ENCODE measurements around the gene GLI3.

Gene GLI3

DNA sequence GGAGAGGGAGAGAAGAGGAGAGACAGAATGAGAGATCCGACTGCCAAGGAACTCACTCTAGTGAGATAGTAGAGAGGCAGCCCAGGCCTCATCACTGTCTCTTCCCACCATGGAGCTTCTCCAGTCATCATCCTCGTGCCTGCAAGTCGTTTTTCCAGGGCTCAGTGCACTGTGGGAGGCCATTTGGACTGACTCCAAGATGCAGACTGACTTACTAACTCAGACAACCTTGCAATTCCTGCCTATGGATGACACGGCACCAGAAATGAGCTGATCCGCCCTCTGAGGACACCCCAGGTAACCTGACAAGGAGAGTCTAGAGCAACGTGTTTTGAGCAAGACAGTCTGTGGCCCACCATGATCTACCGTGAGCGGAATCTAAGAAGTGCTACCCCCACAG is 154.9 kb downstream of the GLI3 start:
- DNase-seq (ENCODE audit: low read depth in 2 of 2), result no peak

DNA sequence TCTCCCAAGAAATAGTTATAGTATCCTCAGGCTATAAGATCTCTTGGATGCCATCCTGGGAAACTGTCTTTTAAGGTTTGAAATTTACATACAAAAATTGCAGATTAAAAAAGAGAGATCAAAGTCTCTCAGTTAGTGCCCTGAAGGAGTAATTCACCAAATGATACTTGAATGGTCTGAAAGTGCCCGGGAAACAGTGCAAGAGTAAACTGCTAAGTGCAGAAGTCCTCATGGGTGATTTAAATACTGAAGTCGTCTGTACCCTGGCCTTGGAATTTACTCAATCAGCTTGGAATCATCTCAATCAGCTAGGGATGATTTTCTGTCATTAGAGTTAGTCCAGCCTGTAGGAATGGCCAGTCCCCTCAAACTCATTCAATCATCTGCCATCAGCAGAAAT is 155.3 kb downstream of the GLI3 start:
- DNase-seq (ENCODE audit: low read depth in 2 of 2), result no peak

DNA sequence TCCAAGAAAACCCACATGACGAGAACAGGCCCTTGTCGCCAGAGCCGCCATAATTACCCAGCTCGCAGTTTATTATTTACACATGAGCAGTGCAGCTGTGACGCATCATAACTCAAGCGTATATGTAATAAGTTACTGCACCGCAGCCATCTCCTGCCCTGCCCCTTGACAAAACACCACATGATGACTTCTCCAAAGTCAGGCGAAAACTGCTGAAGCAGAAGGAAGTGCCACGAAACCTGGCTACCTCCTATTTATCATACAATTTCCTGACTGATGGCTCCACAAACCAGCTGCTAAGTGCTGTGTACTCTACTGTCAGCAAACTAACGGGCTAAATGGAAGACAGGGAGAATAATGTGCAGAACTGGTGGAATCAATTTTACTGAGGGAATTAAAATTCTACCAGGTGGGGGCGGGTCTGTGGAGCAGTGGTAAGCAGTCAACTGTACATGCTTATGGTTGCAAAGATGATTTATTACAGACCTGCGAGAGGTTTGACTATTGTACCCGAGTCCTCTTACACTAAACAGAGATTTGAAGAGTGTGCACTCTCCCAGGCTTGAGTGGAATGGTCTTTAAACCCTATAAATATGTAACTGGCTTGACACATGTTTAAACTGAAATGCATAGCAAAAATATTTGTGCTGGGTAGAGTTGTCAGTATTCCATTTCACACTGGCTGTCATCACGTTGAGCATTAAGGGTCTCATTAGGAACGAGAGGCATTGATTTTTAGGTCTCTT is 156.0 kb downstream of the GLI3 start:
- no peak for DNase-seq (ENCODE audit: low read depth in 2 of 2)

DNA sequence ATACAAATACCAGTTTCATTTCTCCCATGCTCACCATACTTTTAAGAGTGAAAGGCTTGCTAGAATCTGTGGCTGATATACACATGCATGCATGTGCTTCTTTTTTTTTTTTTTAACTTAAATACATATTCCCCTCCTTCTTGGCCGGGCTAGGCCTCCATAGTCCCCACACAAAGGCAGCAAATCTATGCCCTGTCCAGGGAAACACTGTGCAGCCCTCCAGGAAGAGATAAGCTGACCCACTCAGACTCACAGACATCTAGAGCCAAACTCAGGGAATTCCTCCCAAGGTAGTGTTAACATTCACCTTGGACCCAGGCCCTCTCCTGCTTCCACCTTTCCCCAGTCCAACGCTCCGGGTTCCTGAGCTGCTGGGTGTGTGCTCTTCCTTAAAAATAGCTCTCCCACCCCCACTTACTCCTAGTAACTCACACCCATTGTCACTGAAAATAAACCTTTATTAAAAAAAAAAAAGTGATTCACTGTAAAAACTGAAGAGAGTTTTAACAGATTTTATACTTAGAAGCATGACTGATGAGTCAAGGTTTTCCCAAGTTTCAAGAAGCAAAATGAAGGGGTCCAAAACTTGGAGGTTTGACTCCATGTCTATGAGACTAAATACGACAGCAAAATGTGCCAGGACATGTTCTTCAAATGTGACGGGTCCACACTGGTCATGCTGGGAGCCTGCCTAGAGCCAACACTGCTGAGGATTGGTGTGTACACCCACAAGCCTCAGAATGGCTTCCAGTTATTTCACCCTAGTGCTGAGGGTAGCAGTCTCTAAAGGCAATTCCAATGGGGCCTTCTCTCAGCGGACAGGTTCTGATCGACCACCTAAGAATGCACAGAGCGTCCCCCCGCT is 159.5 kb downstream of the GLI3 start:
- DNase-seq (ENCODE audit: low read depth in 2 of 2), result no peak

DNA sequence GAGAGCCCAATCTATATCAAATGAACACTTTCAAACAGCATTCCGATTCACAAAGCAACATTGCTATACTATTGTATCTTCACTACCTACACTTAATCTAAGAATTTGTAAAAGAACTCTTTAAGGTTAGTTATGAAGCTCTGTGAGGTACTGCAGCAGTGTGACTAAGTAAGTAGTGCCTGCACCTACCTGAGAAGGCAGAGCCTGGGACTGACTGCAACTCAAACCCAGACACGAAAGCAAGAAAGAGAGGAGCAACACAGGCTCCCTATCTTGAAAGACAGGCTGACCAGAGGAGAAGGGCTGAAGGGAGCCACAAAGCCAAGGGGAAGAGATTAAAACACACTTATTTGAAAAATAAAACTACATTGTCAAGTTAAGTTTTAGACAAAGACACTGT is 160.1 kb downstream of the GLI3 start:
- no peak for DNase-seq (ENCODE audit: low read depth in 2 of 2)

DNA sequence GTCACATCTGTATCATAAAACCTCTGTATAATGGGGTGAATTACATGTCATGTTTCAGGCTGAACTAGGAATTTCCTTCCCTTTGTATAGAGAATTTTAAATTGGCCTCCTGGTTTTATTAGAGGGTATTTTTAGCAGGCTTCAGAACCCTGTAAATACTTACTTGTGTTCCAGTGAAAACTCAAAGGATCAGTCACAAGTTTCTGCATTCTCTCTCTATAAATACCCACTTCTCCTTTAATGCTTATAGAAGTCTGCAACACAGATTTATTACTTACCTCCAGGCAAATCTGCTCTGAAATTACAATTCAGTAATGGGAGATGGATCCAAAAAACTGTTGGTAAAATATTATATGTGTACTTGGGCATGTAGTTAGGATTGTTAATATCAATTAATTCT is 161.6 kb downstream of the GLI3 start:
- no peak for DNase-seq (ENCODE audit: low read depth in 2 of 2)

DNA sequence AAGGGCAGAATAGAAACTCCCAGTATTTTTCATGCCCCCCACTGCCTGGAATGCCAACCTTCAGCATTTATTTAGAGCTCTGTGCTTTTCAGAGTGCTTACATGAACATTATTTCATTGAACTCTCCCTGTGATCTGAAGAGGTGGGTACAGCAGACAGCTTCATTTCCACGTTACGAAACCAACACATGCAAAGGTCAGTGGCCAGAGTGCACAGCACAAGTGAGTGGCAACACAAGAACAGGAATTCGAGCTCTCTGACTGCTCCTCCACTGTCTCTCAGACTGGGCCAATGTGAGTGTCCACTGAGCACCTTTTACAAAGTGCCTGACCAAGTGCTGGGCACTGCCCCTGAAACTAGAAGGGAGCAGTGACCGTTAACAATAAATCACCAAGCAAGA is 162.9 kb downstream of the GLI3 start:
- DNase-seq (ENCODE audit: low read depth in 2 of 2), result no peak

DNA sequence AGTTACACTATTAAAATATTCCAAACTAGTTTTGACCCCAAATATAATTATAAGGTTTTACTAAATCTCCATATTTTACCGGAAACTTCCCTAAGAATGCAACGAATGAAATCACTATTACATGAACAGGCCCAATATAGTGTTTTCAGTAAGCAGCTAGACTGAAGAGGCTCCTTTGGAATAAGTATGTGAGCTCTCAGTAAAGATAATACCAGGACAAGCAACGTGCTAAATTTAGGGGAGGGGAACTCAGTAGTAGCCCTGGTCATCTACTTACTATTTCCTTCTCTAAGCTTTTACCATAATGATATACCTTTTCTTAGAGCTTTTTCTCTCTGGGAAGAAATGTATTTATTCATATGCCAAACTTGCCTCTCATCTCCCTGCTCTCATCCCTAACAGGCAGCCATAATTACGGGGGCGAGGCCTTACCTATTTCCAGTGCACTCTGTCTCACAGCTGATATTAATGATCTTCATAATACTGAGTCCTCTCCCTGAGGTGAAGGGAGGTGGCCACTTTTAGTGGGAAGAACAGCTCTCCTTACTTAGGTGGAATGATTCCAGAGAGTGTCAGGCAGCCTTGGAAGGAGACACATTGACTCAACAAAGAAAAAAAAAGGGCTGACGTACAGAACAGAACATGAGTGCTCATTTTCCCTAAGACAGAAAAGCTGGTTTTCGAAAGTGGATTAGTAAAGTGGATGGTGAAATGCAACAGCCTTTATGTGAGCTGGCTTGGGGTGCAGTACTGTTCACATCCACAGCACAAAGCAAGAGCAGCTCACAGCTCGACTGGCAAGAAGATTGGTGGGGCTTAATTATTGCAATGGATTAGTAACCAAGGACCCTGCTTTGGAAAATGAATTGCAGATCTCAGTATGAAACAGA is 165.4 kb downstream of the GLI3 start:
- DNase-seq (ENCODE audit: low read depth in 2 of 2), result no peak

DNA sequence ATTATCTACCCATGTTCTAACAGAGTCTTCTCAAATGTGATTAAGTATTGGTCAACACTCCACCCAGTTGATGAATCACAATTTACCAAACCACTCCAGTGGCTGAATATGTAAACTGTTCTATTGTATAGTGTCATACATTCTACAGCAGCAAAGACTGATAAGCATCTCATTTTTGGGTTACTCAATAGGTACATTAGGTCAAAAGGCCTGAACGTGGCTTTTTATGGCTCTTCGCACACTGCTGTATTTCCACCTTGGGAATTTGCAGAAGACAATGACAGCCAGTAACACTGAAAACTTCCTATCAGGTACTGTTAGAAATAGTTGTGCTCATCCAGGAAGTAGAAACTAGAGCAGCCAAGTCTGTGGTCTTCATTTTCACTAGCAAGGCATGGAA is 166.9 kb downstream of the GLI3 start:
- no peak for DNase-seq (ENCODE audit: low read depth in 2 of 2)

DNA sequence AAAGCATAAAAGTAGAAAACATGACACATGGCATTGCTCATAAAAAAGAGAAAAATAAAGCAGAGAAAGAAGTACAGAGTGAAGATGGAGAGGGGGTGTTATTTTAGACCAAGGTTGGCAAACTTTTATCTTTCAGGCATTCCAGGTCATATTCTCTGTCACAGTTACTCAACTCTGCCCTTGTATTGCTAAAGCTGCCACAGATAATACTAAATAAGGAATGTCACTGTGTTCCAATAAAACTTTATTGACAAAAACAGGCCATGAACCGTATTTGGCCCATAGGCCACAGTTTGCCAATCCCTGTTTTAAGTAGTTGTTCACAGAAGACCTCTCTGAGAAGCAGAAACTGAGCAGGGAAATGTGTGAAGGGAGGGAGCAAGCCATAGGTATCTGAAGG is 167.4 kb downstream of the GLI3 start:
- DNase-seq (ENCODE audit: low read depth in 2 of 2), result no peak

DNA sequence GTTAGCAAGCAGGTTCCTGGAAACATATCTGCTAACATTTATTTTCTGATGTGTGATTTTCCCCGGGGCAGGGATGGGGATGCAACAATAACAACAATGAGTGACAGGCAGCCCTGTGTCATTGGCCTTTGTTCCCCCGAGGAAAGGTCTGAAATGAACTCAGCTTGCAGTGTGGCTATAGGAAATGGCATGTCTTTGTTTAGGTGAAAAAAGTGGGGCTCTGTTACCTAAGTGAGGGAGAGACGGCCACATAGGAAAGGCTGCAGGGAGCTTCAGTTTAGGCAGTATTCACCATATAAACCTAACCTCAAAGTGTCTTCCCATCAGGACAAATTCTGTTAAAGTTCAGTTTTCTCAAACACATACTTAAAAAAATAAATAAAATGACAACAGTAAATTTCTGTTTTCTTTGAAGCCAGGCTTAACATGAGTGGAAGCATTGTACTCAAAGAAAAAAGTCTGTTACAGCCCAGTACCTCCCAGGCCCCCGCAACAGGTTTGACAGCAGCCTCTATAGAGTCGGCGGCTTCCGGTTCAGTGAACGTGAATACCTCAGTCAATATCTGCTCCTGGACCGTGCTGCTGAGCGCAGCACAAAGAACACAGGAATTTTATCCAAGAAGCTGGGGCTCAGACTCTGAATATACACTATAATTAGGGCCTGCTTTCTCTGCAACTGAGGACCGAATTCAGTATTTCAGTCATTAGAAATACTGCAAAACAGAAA is 168.3 kb downstream of the GLI3 start:
- no peak for DNase-seq (ENCODE audit: low read depth in 2 of 2)

DNA sequence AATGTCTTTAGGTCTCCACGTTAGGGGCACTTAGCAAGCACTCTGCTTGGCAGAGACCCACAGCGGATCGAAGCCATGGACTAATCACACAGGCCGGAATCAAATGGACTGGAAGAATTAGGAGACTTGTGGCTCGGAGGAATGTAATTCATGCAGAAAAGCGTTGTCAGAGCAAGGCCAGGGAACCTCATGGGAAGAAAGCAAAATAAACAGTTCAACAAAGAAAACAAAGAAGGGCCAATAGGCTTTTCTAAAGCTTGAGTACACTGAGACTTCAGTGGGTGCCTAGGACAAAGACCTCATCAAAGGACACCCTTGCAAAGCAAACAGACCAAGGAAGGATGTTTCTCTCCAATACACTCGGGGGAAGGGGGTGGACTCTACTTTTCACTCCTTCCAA is 171.1 kb downstream of the GLI3 start:
- no peak for DNase-seq (ENCODE audit: low read depth in 2 of 2)

DNA sequence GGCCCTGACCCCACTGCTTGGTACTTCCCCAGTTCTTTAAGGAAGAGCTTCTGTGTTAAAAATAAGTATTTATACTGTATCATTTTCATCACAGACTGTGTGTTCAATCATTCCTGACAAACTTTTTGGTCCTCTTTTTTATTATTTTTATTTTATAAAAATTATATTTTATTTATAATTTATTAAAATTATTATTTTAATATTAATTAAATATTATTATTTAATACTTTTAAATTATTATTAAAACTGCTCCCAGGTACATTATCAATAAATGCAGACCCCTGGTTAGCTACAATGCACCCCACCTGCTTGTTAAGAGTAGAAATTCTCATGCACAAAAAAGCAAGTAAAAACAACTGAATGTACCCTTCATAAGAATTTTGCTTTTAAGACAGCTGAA is 172.0 kb downstream of the GLI3 start:
- no peak for DNase-seq (ENCODE audit: low read depth in 2 of 2)

DNA sequence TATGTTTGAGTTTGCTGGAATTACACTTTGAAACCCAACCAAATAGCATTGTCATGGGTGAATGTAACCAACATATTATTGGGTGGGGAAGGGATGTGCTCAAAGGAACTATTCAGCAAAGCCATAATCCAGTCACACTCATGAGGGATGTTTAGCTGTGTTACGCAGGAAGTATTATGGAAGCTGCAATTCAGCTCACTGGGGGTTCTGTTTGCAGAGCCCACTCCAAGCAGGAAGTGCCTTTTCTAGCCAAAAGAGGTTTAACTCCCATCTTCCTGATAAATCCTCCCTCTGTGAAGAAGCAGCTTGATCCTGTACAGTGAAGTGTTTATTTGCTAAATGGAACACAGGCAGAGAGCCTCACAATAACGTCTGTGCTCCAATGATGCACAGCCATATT is 172.5 kb downstream of the GLI3 start:
- no peak for DNase-seq (ENCODE audit: low read depth in 2 of 2)

DNA sequence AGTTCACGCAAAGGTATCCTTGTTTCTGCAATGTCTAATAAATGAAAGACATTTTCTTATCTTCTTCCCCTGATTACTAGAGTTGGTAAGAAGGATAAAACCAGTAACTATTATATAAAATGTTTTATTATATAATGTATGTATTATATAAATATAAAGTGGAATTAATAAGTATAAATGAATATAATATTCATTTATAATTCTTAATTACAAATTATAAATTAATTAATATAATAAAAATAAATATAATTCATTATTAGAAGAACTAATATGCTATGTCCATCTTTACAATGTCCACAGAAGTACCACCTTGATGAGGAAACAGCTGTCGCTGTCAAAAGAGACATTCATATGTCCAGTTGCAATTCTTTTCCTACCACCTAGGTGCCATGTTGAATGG is 177.7 kb downstream of the GLI3 start:
- no peak for DNase-seq (ENCODE audit: low read depth in 2 of 2)

DNA sequence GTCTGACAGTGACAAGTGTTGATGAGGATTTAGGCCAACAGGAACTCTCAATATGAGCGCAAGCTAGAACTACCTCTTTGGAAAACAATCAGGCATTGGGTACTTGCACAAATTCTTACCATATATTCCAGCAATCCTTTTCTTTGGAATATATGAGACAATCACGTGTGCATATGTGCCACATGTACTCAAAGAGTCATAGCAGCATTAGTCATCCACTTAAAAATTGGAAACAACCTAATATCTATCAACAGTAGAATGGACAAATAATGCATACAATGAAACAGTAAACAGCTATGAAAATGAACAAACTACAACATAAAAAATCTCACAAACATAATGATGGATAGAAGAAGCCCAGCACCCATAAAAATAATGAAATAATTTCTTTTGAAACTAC is 179.7 kb downstream of the GLI3 start:
- no peak for DNase-seq (ENCODE audit: low read depth in 2 of 2)

DNA sequence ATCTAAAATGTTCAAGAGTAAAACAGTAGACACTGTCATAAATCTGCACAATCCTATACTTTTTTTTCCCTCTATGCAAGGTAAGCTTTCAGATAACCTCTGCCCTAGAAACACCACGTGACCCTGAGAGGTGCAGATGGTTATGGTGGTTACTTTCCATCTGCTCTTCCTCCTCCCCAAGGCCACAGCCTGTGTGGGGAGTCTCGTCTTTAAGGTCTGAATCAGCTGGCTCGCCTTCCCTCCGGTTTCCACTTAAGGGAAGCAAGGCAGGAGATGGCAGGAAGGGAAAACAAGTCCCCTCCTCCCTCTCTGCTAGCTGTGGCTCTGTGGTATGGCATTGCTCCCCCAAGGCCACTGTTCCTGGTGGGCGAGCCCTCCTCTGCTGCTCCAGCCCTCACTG is 181.8 kb downstream of the GLI3 start:
- no peak for DNase-seq (ENCODE audit: low read depth in 2 of 2)

DNA sequence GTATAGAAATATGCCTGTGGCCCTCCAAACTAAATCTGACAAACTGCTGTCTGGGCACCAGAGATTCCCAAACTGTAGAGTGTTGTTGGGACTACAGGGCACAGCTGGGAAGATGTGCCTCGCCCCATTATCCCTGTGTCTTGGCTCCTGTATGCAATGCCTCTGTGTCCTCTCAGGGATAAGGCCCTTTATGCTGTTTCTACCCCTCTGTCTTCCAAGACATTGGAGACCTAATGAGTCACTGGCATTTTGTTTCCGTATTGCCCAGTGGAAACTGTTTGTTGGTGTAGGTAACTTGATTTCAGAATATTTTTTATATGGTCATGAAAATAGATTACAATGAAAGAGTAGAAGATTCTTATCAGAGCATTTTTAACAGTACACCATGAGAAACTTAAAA is 183.2 kb downstream of the GLI3 start:
- DNase-seq (ENCODE audit: low read depth in 2 of 2), result no peak

DNA sequence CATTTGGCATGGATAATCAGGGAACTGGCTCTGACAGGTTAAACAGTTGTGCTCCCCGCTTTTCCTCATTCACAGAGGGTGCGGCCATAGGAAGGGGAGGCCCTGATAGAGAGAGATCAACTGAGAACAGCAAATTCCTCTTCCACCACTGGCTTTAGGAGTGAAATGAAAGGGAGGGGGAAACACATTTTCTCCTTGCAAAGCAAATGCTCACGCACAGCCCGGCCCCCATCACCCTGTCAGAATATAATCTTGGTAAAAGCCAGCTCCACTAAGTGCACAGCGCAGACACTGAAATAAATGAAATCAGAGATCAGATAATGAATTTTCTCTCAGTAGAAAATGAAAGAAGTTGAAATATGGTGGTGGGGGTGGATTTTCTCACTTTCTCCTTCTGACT is 187.2 kb downstream of the GLI3 start:
- no peak for DNase-seq (ENCODE audit: low read depth in 2 of 2)

DNA sequence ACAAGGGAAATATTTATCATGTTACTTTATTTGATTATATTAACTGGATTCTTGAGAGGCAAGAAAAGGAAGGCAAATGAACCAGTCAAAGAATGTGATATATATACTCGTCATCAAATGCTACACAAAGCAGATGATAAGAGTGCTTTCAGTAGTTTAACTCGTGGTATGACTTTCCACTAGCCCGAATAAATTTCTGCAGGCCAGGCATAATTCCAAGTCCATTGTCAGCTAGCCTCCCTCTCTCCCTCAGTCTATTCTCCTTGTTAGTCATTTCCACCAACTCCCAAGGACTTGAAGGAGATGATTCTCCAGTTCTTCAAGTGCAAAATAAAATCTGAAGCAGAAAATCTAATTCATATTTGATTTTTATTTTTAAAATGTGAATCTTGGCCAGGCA is 190.5 kb downstream of the GLI3 start:
- DNase-seq (ENCODE audit: low read depth in 2 of 2), result no peak

DNA sequence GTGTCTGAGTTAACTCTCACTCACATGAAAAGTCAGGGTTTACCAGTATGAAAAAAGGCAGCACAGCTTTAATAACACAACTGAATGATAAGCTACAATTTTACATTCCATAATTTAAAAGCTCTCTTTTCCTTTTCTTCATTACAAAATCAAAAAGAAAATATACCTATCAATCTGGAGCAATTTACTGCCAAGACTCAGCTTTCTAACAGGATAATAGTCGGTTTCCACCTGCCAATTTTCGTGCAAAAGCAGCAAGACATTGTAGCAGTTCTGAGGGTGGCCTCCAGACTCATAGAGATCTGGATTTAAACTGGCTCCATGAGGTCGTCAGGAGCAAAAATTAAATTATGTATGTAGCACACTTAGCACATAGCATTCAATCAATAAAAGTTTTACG is 191.0 kb downstream of the GLI3 start:
- DNase-seq (ENCODE audit: low read depth in 2 of 2), result no peak

DNA sequence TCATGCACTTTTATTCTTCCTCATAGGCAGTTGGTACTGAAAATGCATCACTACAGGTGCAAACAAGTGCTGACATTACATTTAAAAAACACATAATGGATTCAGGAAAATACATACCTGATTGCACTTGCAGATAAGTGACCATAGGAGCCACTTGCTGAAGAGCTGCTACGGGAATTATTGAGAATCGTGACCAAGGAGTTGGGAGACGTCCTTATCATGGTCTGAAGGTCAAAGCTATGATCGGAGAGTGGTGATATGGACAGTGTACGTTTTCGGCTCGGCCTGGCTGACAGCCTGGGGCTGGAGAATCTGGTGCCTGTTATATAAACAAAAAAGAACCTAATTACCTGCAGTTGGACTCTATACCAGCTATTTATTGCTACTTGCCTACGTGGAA is 197.1 kb downstream of the GLI3 start:
- no peak for DNase-seq (ENCODE audit: low read depth in 2 of 2)

Data from stimulated activated CD4-positive, alpha-beta T cell treated with anti-CD3 and anti-CD28 coated beads, Interleukin-1b, Interleukin-23, amount 100 ng/mL, for 1 hour (primary cell).